PC-9 (cell line): ENCODE data around the gene KRTAP4-6.

Experiments used
- EZH2 ChIP-seq: fragments of 200-600 bp; sonication (generic); IDR thresholded peaks from 2 replicates; pipeline ENCODE4 v1.8.0; 2017; ENCODE audit warnings: antibody characterized with exemption, low read depth
- TF ChIP-seq, protein P1 (sequence below): fragments of 200-600 bp; sonication (generic); conservative IDR thresholded peaks from 2 replicates; pipeline ENCODE4 v1.6.1; 2017; ENCODE audit warnings: mixed run types, antibody characterized with exemption, mild to moderate bottlenecking, moderate library complexity

DNA sequence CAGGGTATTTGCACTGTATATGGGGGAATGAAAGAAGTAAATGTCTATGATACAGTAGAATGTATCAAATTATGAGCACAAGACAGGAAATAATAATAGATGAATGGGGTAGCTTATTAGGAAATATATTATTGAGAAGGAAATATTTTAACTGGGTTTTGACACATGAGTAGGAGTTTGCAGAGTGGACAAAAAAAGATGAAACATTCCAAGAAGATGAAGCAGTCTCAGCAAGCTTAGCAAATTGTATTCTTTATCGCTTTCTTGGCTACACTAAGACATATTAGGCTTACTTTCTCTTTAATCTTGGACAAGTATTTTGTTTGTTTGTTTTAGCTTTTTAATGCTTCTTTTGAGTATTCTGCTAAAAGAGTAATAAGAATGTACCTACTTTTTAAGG lies 36.4 kb downstream of the KRTAP4-6 start:
- TF ChIP-seq, protein P1, sequence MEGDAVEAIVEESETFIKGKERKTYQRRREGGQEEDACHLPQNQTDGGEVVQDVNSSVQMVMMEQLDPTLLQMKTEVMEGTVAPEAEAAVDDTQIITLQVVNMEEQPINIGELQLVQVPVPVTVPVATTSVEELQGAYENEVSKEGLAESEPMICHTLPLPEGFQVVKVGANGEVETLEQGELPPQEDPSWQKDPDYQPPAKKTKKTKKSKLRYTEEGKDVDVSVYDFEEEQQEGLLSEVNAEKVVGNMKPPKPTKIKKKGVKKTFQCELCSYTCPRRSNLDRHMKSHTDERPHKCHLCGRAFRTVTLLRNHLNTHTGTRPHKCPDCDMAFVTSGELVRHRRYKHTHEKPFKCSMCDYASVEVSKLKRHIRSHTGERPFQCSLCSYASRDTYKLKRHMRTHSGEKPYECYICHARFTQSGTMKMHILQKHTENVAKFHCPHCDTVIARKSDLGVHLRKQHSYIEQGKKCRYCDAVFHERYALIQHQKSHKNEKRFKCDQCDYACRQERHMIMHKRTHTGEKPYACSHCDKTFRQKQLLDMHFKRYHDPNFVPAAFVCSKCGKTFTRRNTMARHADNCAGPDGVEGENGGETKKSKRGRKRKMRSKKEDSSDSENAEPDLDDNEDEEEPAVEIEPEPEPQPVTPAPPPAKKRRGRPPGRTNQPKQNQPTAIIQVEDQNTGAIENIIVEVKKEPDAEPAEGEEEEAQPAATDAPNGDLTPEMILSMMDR = no peak
- no peak for TF ChIP-seq EZH2
